ENCODE measurements around the gene KRTAP12-1.
"Not testable (repeated sequence)": the region's sequence is repeated elsewhere in the genome, so short reads cannot be mapped to it uniquely, and the experiment has no call there.

The KRTAP12-1 gene

GRCh38 chr21:44648557-44649311 is 33.2 kb downstream of the KRTAP12-1 start:
- in situ Hi-C loops (cut with HindIII; ENCODE audit: low sequenced_read_pairs): loop anchor here (5.0 kb wide), 1 partner anchor 64 kb away; the partner anchor contains the start of gene TSPEAR

- in situ Hi-C loops (cut with HindIII; ENCODE audit: low sequenced_read_pairs): loop anchor here (5.0 kb wide), 1 partner anchor 65 kb away; the partner anchor contains the start of gene TSPEAR
Measured at GRCh38 chr21:44647222-44647552, 34.8 kb downstream of the KRTAP12-1 start.

- in situ Hi-C loops (cut with HindIII; ENCODE audit: low sequenced_read_pairs): loop anchor here (5.0 kb wide), 1 partner anchor 66 kb away; the partner anchor contains the start of gene TSPEAR
Measured at GRCh38 chr21:44646366-44647221, 35.4 kb downstream of the KRTAP12-1 start, which contains the start of gene KRTAP10-11. KRTAP10-11 (plus strand) TSS chr21:44646414; CDS start chr21:44646459, 45 bp downstream.

GRCh38 chr21:44644878-44645277 is 37.1 kb downstream of the KRTAP12-1 start:
- in situ Hi-C loops (cut with HindIII; ENCODE audit: low sequenced_read_pairs): loop anchor here (5.0 kb wide), 1 partner anchor 67 kb away; the partner anchor contains the start of gene TSPEAR

GRCh38 chr21:44643741-44644310 is 38.1 kb downstream of the KRTAP12-1 start:
- in situ Hi-C loops (cut with HindIII; ENCODE audit: low sequenced_read_pairs): no loop called here

- in situ Hi-C loops (cut with HindIII; ENCODE audit: low sequenced_read_pairs): no loop called here
Measured at GRCh38 chr21:44640761-44641160, 41.2 kb downstream of the KRTAP12-1 start.

- in situ Hi-C loops (cut with HindIII; ENCODE audit: low sequenced_read_pairs): no loop called here
Measured at GRCh38 chr21:44639331-44639655, 42.7 kb downstream of the KRTAP12-1 start.

- in situ Hi-C loops (cut with HindIII; ENCODE audit: low sequenced_read_pairs): not testable (repeated sequence)
Measured at GRCh38 chr21:44638506-44639330, 43.2 kb downstream of the KRTAP12-1 start.

GRCh38 chr21:44637851-44638348 is 44.1 kb downstream of the KRTAP12-1 start:
- in situ Hi-C loops (cut with HindIII; ENCODE audit: low sequenced_read_pairs): not testable (repeated sequence)

- in situ Hi-C loops (cut with HindIII; ENCODE audit: low sequenced_read_pairs): no loop called here
Measured at GRCh38 chr21:44637018-44637850, 44.7 kb downstream of the KRTAP12-1 start, which contains the start of gene KRTAP10-10. KRTAP10-10 (plus strand) TSS chr21:44637356; CDS start chr21:44637418, 62 bp downstream.

GRCh38 chr21:44636209-44637017 is 45.5 kb downstream of the KRTAP12-1 start:
- in situ Hi-C loops (cut with HindIII; ENCODE audit: low sequenced_read_pairs): no loop called here

- in situ Hi-C loops (cut with HindIII; ENCODE audit: low sequenced_read_pairs): no loop called here
Measured at GRCh38 chr21:44632067-44632466, 49.9 kb downstream of the KRTAP12-1 start.

Data from endothelial cell of hepatic sinusoid (primary cell).